Body of pancreas (tissue), 4 donors: ENCODE measurements around the gene SCGN.

Experiments
- CTCF ChIP-seq, 7 experiments: fragments of 450-650 bp in 4 of 7; fragments of 200-600 bp in 3 of 7; sonication (generic) in 3 of 7; IDR thresholded peaks; one replicate each; pipeline ENCODE4 v1.5.1; 2016 to 2019; ENCODE audit warnings: antibody characterized with exemption in 7 of 7
- POLR2A ChIP-seq, 3 donors: fragments of 450-650 bp; IDR thresholded peaks; one replicate each; pipeline ENCODE4 v1.6.1; 2016; ENCODE audit warnings: antibody characterized with exemption in 3 of 3, mild to moderate bottlenecking in 2 of 3

GRCh38 chr6:25694366-25694765 is 42.4 kb downstream of the SCGN start:
- TF ChIP-seq CTCF (IDR thresholded peaks at IDR 0.05) (no peak), POLR2A (IDR thresholded peaks at IDR 0.05) (no peak)
